ENCODE data around the gene USP7.

DNA sequence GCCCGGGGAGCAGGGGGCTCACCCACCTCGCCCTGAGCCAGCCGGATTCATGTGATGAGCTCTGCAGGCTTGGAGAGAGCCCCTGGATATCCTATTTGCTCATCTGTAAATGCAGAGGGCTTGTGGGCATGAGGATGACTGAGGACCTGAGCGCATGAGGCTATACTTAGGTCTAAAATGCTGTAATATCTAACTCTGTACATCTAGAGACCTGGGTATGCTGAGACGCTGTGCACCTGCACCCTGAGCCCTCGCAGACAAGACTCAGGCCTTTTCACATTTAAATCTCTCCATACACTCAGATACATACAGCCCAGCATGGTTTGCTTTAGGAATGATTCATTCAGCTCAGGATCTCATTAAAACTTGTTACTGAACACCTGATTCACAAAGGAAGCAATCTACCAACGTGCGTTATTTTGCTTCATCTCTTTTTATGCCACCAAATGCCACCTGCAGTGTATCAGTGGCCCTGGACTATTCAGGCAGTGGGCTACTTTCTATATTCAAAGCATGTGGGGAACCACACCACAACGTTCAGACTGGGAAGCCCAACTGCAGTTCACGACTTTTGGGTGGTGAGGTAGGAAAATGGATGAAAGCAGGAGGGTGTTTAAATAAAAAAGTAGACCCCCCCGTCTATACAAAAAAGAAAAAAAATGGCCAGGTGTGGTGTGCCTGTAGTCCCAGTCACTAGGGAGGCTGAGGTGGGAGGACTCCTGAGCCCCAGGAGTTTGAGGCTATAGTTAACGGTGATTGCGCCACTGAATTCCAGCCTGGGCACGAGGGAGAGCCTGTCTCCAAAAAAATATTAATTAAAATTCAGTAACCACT is 12.0 kb downstream of the USP7 start:
- no peak for TF ChIP-seq POLR2AphosphoS5 (IDR thresholded peaks at IDR 0.05; ENCODE audit: low read depth, low read length)
- no peak for TF ChIP-seq FOXM1 (IDR thresholded peaks at IDR 0.05; ENCODE audit: low read depth)
- no peak for TF ChIP-seq CTCF (IDR thresholded peaks at IDR 0.05)
- TF ChIP-seq EZH2phosphoT487 (IDR thresholded peaks at IDR 0.05; ENCODE audit: borderline replicate concordance, low read depth): no peak
- no peak for TF ChIP-seq RAD21 (IDR thresholded peaks at IDR 0.05; ENCODE audit: low read length)
- TF ChIP-seq EP300 (IDR thresholded peaks at IDR 0.05; ENCODE audit: borderline replicate concordance in 1 of 2, low read depth in 1 of 2, low read length in 1 of 2): no peak
- TF ChIP-seq TAF1 (IDR thresholded peaks at IDR 0.05; ENCODE audit: borderline replicate concordance, low read depth, low read length): no peak
